Hematopoietic multipotent progenitor cell treated with erythropoietin and hydrocortisone succinate and interleukin-3 and kit ligand, for 6 days (in vitro differentiated cells): ENCODE data around the gene SLC36A1.
"Not testable (repeated sequence)": the region's sequence is repeated elsewhere in the genome, so short reads cannot be mapped to it uniquely, and the experiment has no call there.

Experiments used
- DNase-seq: peaks from one replicate; pipeline ENCODE4 v3.0.0-alpha.2; 2015

The SLC36A1 gene

GRCh38 chr5:151447174-151448037, at the start of gene SLC36A1:
SLC36A1 (plus strand) TSS chr5:151447603; CDS start chr5:151458793, 11,190 bp downstream.
- DNase-seq, result peak; percentile 98

- DNase-seq, result peak; percentile 54
These were observed 41.9 kb upstream of the SLC36A1 start for GRCh38 chr5:151405334-151406160.

- peak; percentile 67 for DNase-seq
These were observed 41.0 kb upstream of the SLC36A1 start for GRCh38 chr5:151406322-151406947.

- no peak for DNase-seq
These were observed 38.7 kb upstream of the SLC36A1 start for GRCh38 chr5:151408591-151409230.

GRCh38 chr5:151413800-151414199, 33.6 kb upstream of the SLC36A1 start:
- no peak for DNase-seq

GRCh38 chr5:151414536-151414935, 32.9 kb upstream of the SLC36A1 start:
- no peak for DNase-seq

GRCh38 chr5:151417712-151418111, 29.7 kb upstream of the SLC36A1 start:
- no peak for DNase-seq

- no peak for DNase-seq
These were observed 27.3 kb upstream of the SLC36A1 start for GRCh38 chr5:151420127-151420526.

- no peak for DNase-seq
These were observed 22.4 kb upstream of the SLC36A1 start for GRCh38 chr5:151424892-151425523.

GRCh38 chr5:151426347-151426746, 21.1 kb upstream of the SLC36A1 start:
- DNase-seq, result not testable (repeated sequence)

GRCh38 chr5:151427258-151427657, 20.1 kb upstream of the SLC36A1 start:
- no peak for DNase-seq

- DNase-seq, result no peak
These were observed 16.7 kb upstream of the SLC36A1 start for GRCh38 chr5:151430731-151431130.

- no peak for DNase-seq
These were observed 15.7 kb upstream of the SLC36A1 start for GRCh38 chr5:151431666-151432065.

GRCh38 chr5:151432210-151432609, 15.2 kb upstream of the SLC36A1 start:
- no peak for DNase-seq

- no peak for DNase-seq
These were observed 12.7 kb upstream of the SLC36A1 start for GRCh38 chr5:151434570-151435237.

- DNase-seq, result peak; percentile 68
These were observed 909 bp downstream of the SLC36A1 start for GRCh38 chr5:151448038-151448985.

- DNase-seq, result peak; percentile 49
These were observed 1.9 kb downstream of the SLC36A1 start for GRCh38 chr5:151449297-151449696.

GRCh38 chr5:151449839-151450238, 2.4 kb downstream of the SLC36A1 start:
- DNase-seq, result no peak

GRCh38 chr5:151450605-151451004, 3.2 kb downstream of the SLC36A1 start:
- no peak for DNase-seq
